Sigmoid colon (tissue), 4 donors: ENCODE results near the gene ECI1.

ENCODE experiments used
- CTCF ChIP-seq, 4 experiments: fragments of 450-650 bp in 3 of 4; fragments of 200-600 bp in 1 of 4; IDR thresholded peaks; one replicate each; pipeline ENCODE4 v1.5.1; 2016 to 2019; ENCODE audit warnings: antibody characterized with exemption in 4 of 4, mild to moderate bottlenecking in 3 of 4, moderate library complexity in 2 of 4
- EP300 ChIP-seq, 4 donors: sonication (generic); formaldehyde crosslinking; IDR thresholded peaks; one replicate each; pipeline ENCODE4 v1.6.1; 2017; ENCODE audit warnings: antibody characterized with exemption in 4 of 4
- POLR2A ChIP-seq, 2 donors: fragments of 450-650 bp; IDR thresholded peaks; one replicate each; pipeline ENCODE4 v1.6.1; 2016; ENCODE audit warnings: antibody characterized with exemption in 2 of 2, mild to moderate bottlenecking in 2 of 2, moderate library complexity in 2 of 2
- POLR2AphosphoS5 ChIP-seq, 4 donors: sonication (generic); formaldehyde crosslinking; IDR thresholded peaks; one replicate each; pipeline ENCODE4 v1.6.1; 2017; ENCODE audit warnings: antibody characterized with exemption in 4 of 4

- no peak for TF ChIP-seq EP300 (IDR thresholded peaks at IDR 0.05)
- TF ChIP-seq CTCF (IDR thresholded peaks at IDR 0.05), result no peak
- no peak for TF ChIP-seq POLR2A (IDR thresholded peaks at IDR 0.05)
- TF ChIP-seq POLR2AphosphoS5 (IDR thresholded peaks at IDR 0.05), result no peak
These were observed 55.0 kb downstream of the ECI1 start, which contains the start of gene CASKIN1 for GRCh38 chr16:2196162-2196980.
